NCI-H1694 treated with DMSO at 0.1 percent for 48 hours (cell line): ENCODE data around the gene DENND1A.
"Not testable (repeated sequence)": the region's sequence is repeated elsewhere in the genome, so short reads cannot be mapped to it uniquely, and the experiment has no call there.

Source experiments
- DNase-seq: peaks from one replicate; lab custom pipeline; 2025; lab: John Stamatoyannopoulos, UW

DENND1A gene

DNA sequence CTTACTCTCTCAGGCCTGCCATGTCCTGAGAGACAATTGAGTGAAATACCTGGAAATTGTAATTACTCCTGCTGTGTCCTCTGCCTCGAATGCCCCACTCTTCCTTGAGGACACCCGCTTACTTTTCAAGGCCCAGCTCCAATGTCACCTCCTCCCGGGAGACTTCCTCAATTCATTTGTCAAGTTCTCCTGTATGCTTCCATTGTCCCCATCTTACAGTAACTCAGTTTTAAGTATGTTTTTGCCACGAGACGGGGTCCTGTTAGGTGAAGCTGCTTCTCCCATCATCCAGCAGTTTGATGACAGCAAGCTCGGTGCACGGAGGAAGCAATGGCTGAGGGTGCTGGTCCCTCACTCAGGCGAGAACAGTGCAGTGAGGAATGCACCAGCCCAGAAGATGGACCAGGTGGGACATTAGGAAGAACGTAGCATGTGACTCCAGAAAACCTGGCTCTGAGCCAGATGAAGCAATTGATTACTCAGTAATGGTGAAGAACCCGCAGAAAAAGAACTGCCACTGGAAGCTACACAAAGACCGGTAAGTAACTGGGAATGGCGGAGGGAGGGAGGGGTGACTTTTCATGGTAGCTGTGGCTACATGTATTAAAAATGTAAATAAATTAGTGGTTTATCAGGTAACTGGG, 274.8 kb downstream of the DENND1A start:
- no peak for DNase-seq

- no peak for DNase-seq
Observed at GRCh38 chr9:123654218-123654993, 275.5 kb downstream of the DENND1A start.

DNA sequence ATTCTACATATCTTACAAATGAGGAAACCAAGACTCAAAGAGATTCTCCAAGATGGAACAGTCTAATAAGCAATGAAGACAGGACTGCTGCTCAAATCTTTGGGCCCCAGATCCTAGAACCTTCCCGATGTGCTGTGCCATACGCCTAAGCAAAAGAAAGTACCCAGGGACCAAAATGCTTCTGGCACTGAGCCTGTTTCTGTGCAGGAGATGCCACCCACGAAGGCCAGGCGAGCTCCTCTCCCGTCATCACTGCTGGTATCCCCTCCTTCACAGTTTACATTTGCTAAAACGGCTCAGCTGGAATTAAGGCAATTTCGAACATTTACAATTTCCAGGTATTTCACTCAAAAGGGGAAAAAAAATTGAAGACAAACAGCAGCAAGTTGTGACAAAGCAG, 277.5 kb downstream of the DENND1A start:
- no peak for DNase-seq

DNA sequence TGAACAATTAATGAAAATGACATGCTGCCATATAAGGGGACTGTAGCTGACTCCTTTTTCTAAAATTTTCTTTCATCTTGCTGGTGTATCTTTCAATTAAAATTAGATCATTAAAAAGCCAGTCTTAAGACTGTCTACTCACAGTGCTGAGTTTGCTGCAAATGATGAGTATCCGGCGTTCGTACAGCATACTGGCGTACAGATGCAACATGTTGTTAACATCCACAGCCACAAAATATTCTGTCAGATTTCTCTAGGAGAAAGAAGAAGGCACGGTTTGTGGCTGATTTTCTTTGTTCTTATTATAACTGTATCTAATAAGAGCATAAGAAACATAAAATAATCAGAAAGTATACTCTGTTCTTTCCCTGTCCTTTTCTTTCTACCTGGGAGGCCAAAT, 278.1 kb downstream of the DENND1A start:
- no peak for DNase-seq

DNA sequence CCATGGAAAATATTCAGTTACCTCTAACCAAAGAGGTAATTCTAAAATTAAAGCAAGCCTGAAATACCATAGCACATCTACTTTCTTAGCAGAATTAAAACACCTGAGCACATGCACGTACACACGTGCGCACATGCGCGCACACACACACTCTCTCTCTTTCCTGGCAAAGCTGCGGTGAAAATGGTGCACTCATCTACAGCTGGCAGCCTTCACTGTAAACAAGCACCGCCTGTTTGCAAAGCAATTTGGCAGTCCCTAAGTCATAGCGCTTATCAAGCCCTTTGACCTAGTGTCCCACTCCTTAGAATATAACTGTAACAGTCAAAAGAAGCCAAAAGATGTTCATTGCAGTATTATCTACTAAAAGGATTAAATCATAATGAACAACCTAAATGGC, 278.7 kb downstream of the DENND1A start:
- DNase-seq: no peak

GRCh38 chr9:123649909-123650308, 280.0 kb downstream of the DENND1A start:
- DNase-seq: no peak

- DNase-seq: no peak
Observed at GRCh38 chr9:123647145-123647544, 282.8 kb downstream of the DENND1A start.

DNA sequence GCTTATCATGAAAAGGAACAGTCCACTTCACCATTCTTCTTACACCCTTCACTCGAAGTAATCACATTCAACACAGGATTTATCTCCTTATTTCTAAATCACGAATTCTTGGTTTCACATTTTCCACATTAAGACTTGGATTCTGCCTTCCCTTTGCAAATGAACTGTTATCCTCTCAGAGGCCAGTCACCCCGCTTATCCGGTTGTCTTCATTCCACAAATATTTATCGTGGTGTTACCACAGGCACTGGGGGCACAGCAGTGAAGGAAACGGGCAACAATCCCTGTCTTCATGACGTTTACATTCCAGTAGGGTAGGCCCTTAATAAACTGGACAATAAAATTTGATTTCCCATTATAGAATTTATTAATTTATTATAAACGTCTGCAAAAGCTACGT, 284.2 kb downstream of the DENND1A start:
- DNase-seq: no peak

DNA sequence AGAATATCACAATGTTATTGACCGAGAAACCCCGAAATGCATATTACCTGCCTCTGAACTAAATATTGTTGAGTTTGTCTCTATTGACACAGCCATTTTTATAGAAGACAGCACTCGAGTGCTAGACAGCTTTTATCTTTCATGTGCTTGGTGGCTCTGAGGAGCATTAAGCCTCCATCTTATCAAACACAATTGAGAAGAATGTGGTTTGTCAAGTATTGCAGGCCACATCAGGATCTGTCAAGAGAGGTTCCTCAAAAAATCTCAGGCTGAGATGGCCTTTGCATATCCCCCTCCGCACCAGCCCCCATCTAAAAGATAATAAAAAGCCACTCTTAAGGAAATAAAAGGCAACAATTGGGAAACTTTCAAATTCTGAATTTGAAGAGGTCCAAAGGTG, 284.8 kb downstream of the DENND1A start:
- DNase-seq: no peak

DNA sequence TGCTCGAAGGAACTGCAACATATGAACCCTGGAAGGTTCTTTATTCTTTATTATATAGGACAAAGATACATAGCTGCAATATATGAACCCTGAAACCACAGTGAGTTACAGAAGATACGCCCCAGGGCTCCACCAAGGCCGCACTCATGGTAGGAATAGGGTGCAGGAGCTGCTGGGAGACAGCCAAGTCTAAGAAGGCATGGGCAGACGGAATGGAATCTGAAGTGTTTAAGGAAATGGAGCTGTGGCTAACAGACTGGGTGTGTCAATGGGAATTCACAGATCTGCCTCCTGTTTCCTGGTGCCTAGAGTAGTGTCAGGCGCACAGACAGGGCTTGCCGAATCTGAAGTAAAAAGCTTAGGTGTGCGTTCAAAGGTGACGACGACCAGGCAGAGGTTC, 286.4 kb downstream of the DENND1A start:
- DNase-seq: no peak

DNA sequence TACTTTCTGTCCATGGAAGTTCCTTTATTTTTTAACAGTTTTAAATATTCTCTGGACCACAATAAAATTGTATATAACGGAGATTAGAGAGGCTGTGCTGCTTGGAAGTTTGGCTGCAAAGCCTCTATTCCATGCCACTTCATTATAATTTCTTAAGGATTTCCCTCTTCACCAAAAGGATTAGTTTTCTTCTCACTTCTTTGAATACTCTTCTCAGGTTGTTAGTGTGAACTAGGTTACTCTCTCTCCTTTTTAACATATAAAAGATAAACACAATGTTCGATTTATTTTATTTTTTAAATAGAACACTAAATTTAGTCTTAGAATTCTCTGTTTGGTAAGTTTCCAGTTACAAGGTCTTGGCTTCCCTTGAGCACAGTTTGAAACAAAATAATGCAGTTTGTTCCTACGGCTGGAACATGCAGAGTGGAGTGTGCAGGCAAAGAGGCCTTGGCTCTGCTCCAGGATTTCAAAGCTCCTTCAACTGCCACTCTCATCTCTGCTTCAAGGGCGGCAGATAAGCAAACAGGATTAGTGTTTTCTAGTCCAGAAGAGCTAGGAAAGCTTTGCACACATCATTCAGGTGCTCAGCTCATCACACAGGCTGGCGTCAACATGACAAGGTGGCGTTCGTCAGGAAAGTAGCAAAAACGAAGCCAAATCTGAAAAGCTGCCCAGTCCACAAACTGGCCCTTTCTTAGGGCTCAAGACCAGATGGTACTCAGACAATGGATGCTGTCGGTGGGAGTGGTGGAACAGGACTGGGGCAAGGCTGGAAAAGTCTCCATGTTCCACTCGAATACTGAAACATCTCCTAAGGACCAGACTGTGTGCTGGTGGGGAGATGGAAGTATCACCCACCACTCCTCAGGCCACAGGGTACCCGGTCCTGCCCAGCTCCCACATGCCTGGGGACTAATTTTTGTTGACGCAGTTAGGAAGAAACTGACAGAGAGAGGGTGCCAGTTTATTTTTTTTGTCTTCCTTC, 287.3 kb downstream of the DENND1A start:
- peak; percentile 7 for DNase-seq

GRCh38 chr9:123640792-123641222, 289.1 kb downstream of the DENND1A start:
- DNase-seq: no peak

DNA sequence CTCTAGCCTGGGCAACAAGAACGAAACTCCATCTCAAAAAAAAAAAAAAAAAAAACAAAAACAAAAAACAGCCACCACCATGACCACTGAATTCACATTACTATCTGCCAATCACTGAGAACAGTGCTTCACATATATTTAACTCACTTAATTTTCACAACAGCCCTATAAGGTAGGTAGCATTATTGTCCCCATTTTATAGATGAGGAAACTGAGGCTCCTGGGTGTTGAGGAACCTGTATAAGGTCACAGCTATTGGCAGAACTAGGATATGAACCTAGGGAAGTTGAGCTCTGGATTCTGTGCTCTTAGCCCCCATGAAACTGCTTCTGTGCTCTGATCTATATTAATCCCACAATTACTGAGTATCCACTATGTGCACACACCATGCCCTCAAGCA, 290.2 kb downstream of the DENND1A start:
- DNase-seq: no peak

GRCh38 chr9:123637945-123638634, 291.8 kb downstream of the DENND1A start:
- DNase-seq: no peak

GRCh38 chr9:123637606-123637944, 292.4 kb downstream of the DENND1A start:
- DNase-seq: no peak

DNA sequence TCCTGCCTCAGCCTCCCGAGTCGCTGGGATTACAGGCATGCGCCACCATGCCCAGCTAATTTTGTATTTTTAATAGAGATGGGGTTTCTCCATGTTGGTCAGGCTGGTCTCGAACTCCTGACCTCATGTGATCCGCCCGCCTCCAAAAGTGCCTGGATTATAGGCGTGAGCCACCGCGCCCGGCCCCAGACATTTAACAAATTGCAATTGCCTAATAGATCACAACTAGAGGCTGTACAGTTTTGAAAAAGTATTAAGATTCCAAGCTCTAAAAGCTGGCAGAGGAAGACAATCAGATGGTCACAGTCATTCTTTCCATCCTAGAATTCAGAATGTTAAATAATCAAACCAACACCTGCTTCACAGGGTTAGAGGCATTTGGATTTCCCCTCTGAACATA, 293.1 kb downstream of the DENND1A start:
- not testable (repeated sequence) for DNase-seq

- DNase-seq: no peak
Observed at GRCh38 chr9:123631862-123632261, 298.1 kb downstream of the DENND1A start.

DNA sequence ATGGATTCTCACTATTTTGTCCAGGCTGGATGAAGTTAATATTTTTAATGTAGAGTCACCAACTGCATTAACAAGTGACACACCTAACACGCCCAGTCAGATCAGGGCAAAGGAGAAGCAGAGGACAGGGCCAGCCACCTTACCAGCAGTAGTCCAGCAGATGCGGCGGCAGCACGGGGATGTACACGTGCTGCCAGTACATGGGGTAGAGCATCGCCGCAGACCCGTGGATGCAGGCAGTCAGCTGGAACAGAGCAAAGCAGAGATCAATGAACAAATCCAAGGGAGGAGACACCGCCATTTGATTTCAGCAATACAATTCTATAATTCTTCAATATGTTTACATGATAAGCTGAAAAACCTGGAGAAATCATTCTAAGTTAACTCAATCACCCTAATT, 299.7 kb downstream of the DENND1A start:
- no peak for DNase-seq

GRCh38 chr9:123629531-123629930, 300.4 kb downstream of the DENND1A start:
- DNase-seq: no peak

- DNase-seq: no peak
Observed at GRCh38 chr9:123622711-123623241, 307.1 kb downstream of the DENND1A start.

DNA sequence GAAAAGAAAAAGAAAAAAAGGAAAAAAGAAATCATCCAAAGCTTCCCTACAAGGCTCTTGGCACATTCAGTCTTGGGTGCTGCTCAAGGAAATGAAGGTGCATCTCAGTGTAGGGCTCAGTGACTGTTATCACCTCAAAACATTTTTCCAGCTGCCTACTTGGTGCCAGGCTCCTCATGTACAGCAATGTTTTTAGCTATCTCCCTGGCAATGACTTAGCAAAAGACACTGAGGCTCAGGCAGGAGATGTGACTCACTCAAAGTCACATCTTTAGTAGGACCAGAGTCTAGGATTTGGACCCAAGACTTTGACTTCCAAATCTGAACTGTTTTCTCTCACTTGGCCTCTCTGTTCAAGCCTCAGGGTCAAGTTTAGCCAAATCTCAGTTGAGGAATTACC, 309.7 kb downstream of the DENND1A start:
- no peak for DNase-seq
